GM04503 (cell line): ENCODE data around the gene ADGRL3.

Experiments used
- DNase-seq: peaks from one replicate; pipeline ENCODE4 v3.0.0-alpha.2; 2012; ENCODE audit warnings: low read depth

Gene ADGRL3

GRCh38 chr4:61200187-61200915 is at the start of gene ADGRL3:
ADGRL3 (plus strand) TSS chr4:61200326.
- DNase-seq, result no peak

GRCh38 chr4:61152433-61152832 is 47.7 kb upstream of the ADGRL3 start:
- DNase-seq, result no peak

- no peak for DNase-seq
Measured at GRCh38 chr4:61160478-61160877, 39.6 kb upstream of the ADGRL3 start.

- no peak for DNase-seq
Measured at GRCh38 chr4:61162116-61162515, 38.0 kb upstream of the ADGRL3 start.

- no peak for DNase-seq
Measured at GRCh38 chr4:61173799-61174198, 26.3 kb upstream of the ADGRL3 start.

GRCh38 chr4:61175495-61175894 is 24.6 kb upstream of the ADGRL3 start:
- no peak for DNase-seq

- no peak for DNase-seq
Measured at GRCh38 chr4:61177367-61177766, 22.8 kb upstream of the ADGRL3 start.

GRCh38 chr4:61180405-61180804 is 19.7 kb upstream of the ADGRL3 start:
- DNase-seq, result no peak

- DNase-seq, result no peak
Measured at GRCh38 chr4:61182915-61183314, 17.2 kb upstream of the ADGRL3 start.

GRCh38 chr4:61185288-61185687 is 14.8 kb upstream of the ADGRL3 start:
- DNase-seq, result no peak

GRCh38 chr4:61192392-61192791 is 7.7 kb upstream of the ADGRL3 start:
- no peak for DNase-seq

GRCh38 chr4:61193863-61194262 is 6.3 kb upstream of the ADGRL3 start:
- no peak for DNase-seq

- no peak for DNase-seq
Measured at GRCh38 chr4:61194571-61194970, 5.6 kb upstream of the ADGRL3 start.

- DNase-seq, result no peak
Measured at GRCh38 chr4:61195101-61195500, 5.0 kb upstream of the ADGRL3 start.

GRCh38 chr4:61198686-61199085 is 1.4 kb upstream of the ADGRL3 start:
- DNase-seq, result no peak

GRCh38 chr4:61199873-61200186 is 296 bp upstream of the ADGRL3 start:
- DNase-seq, result no peak

GRCh38 chr4:61200916-61201526 is 895 bp downstream of the ADGRL3 start:
- no peak for DNase-seq

GRCh38 chr4:61201561-61201960 is 1.4 kb downstream of the ADGRL3 start:
- no peak for DNase-seq

GRCh38 chr4:61201961-61202637 is 2.0 kb downstream of the ADGRL3 start:
- DNase-seq, result no peak

GRCh38 chr4:61202638-61203435 is 2.7 kb downstream of the ADGRL3 start:
- no peak for DNase-seq

GRCh38 chr4:61203436-61203790 is 3.3 kb downstream of the ADGRL3 start:
- no peak for DNase-seq

GRCh38 chr4:61204353-61205060 is 4.4 kb downstream of the ADGRL3 start:
- no peak for DNase-seq
